ENCODE results near the gene ALDH1L1. TPM values are rescaled to one million over a fixed set of nuclear protein-coding genes. Genes with fewer than 3 reads are reported as not detected.
A peak's percentile ranks its signal among the peaks of the same experiment; 100 is the strongest.
"Not testable (repeated sequence)": the region's sequence is repeated elsewhere in the genome, so short reads cannot be mapped to it uniquely, and the experiment has no call there.

Gene ALDH1L1
- total RNA-seq, 1 experiment from 2014 or later: not detected

DNA sequence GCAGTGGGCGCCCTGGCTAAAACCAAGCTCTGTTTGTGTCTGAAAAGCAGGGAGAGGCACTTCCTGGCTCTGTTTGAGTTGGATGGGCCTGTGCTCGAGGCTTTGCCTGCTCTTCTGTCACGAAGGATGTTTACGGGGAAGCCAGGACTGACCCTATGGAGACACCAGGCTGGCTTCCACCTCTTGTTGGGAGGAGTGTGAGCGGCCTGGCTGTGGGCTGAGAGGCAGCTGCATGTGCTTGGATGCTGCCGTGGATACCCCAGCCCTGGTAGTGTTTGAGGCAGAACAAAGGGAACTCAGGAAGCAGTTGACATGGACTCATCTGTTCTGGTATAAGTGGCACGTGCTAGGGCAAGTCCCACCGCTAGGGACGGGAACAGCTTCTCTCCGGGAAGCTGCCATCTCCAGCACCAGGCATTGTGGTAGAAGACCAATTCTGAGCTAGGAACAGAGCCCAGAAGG is 78.8 kb downstream of the ALDH1L1 start:
- in situ Hi-C loops (cut with HindIII; ENCODE audit: low sequenced_read_pairs): no loop called here
- no peak for DNase-seq (ENCODE audit: low spot score)

DNA sequence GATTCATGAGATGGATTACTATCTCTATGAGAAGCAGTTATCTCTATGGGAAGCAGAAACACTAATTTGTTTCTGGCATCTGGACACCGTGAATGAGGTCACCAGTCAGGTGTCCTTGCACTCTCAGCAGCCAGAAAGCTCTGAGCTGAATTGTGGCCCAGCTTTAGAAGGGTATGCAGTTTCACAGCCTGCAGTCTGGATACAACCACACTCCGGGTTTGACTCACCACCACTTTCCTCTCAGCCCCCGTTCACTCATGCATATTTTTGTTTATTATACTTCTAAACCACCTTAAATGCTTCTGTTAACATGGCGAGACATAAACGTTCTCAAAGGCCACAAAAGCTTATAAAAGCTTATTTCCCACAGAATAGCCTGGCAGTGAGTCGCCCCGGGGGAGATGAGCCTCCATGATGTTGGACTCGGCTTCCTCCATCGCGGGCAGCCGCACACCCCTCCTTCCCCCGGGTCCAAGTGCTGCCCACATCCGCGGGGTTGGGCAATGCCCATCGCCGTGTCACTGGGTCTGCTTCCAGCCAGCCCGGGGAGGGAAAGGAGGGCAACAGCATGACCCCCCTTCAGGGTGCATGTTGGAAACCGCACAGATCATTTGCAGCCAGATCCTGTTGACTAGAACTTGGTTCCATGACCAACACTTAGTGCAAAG is 79.6 kb downstream of the ALDH1L1 start:
- in situ Hi-C loops (cut with HindIII; ENCODE audit: low sequenced_read_pairs): no loop called here
- peak; percentile 70 for DNase-seq (ENCODE audit: low spot score)

DNA sequence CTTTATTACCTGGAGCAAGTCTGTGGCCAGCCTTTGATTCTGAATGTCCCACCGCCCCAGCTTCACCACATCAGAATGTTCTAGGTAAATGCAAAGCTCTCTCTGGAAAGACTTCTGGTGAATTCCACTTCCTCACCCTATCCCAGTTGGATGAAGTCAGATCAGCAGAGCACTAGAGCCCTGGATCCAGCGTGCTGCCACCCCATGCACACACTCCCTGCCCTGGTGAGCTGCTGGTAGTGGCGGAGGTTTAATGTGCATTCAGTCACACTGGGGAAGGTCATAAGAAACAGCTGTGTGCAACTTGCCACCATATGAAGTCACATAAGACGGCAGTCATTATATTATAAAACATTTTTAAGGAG is 80.1 kb downstream of the ALDH1L1 start:
- no peak for DNase-seq (ENCODE audit: low spot score)
- in situ Hi-C loops (cut with HindIII; ENCODE audit: low sequenced_read_pairs): no loop called here

DNA sequence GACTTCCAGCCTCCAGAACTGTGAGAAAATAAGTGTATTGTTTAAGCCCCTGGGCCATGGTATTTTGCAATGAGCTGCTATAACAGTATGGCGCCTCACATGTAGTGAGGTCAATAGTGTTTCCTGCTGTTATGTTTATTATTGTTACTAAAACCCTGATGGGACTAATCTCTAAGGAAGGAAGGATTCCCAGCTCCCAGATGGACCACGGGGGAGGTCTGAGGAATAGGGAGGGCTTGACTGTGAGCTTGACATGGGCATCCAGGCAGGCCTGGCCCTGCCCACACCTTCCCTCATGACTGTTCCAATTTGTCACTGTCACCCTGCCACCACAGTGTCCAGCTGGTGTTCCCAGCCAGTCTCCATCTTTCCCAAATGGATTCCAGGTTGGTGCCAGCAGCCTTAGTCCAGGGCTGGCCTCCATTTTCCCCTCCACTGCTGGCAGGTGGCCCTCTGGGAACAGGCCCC is 82.0 kb downstream of the ALDH1L1 start:
- peak; percentile 90 for DNase-seq (ENCODE audit: low spot score)
- in situ Hi-C loops (cut with HindIII; ENCODE audit: low sequenced_read_pairs): no loop called here

DNA sequence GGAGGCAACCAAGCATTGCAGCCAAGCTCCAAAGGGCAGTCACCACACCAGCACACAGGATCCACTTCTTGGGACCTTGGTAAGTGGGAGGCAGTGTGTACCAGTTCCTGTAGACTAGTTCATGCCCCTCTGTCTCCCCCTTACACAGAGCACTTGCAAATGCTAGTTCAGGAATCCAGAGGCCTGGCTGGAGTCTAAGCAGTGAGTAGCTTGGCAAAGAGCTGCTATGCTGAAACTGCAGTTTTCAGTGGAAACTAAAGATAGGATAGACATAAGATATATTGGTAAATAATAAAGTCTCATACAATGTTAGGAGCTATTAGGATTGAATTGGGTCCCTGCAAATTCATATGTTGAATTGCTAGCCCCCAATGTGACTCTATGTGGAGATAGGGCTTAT is 82.6 kb downstream of the ALDH1L1 start:
- DNase-seq (ENCODE audit: low spot score): no peak
- in situ Hi-C loops (cut with HindIII; ENCODE audit: low sequenced_read_pairs): no loop called here

DNA sequence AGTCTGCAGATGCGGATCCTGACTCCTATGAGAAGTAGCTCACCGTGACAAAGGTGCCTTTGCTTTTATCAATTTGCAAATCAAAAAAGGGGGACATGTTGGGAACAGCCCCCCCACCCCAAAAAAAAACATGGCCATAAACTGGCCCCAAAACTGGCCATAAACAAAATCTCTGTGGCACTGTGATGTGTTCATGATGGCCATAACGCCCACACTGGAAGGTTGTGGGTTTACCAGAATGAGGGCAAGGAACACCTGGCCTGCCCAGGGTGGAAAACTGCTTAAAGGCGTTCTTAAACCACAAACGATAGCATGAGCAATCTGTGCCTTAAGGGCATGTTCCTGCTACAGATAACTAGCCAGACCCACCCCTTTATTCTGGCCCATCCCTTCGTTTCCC is 84.1 kb downstream of the ALDH1L1 start:
- in situ Hi-C loops (cut with HindIII; ENCODE audit: low sequenced_read_pairs); DNase-seq (ENCODE audit: low spot score): not testable (repeated sequence)

DNA sequence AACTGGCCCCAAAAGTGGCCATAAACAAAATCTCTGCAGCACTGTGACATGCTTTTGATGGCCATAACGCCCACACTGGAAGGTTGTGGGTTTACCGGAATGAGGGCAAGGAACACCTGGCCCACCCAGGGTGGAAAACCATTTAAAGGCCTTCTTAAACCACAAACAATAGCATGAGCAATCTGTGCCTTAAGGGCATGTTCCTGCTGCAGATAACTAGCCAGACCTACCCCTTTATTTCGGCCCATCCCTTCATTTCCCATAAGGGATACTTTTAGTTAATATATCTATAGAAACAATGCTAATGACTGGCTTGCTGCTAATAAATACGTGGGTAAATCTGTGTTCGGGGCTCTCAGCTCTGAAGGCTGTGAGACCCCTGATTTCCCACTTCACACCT is 88.3 kb downstream of the ALDH1L1 start:
- DNase-seq (ENCODE audit: low spot score); in situ Hi-C loops (cut with HindIII; ENCODE audit: low sequenced_read_pairs): not testable (repeated sequence)

DNA sequence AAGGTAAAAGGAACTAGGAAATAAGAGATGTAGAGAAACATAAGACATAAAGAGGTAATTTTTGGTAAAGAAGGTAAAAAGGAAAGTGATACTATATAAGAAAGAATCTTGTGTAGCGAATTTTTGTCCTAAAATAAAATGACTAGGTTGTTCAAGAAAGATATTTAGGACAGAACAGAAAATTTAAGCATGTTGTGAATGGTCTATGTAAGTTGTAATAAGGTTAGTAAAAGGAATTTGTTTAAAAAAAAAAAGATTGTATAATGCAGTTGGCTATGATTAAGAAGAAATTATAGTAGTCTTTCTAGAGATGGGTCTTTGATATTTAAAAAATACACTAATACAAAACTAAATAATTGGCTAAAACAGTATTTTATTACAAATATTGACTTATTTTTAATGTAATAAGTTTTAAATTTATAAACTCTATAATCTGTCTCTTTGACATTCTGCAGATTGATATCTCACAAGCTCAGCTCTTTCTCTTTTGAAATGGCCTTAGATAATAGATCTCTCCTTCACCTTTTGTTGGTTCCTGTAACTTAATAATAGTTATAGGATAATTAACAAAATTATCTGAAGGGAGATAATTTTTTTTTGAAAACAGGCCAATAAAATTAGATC is 92.7 kb downstream of the ALDH1L1 start:
- in situ Hi-C loops (cut with HindIII; ENCODE audit: low sequenced_read_pairs): no loop called here
- DNase-seq (ENCODE audit: low spot score): no peak

DNA sequence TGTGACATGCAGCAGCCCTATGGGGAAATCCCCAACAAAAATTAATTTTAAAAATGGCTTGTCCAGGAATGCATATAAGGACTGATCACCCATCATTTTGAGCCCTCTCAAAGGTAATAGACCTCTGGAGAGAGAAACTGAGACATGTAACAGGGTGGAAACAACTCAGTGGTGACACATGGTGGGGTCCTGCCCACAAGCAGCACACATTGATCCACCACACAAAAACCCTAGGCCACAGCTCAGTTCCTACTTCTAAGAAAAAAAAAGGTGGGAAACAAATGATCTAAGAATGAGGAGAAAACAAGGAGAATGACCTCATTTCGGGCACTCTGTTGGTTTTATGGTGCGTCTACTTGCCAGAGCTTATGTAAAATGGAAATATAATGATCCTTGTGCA is 94.5 kb downstream of the ALDH1L1 start:
- DNase-seq (ENCODE audit: low spot score): no peak
- in situ Hi-C loops (cut with HindIII; ENCODE audit: low sequenced_read_pairs): no loop called here

DNA sequence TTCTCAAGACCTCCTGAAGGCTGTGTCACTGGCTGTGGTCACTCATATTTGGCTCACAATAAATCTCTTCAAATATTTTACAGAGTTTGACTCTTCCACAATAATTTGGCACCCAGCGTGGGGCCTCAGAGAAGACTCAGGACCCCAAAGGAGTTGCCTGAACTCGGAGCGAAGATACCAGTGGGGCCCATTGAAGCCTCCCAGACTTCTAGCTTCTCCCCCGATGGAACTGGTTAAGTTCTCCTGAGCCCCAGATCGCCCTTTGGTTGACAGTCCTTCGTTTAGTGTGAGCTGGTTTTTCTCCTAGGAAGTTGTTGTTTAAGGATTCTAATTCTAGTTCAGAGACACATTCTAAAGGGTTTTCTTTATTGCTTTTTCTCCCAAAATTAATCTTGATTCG is 95.1 kb downstream of the ALDH1L1 start:
- in situ Hi-C loops (cut with HindIII; ENCODE audit: low sequenced_read_pairs): no loop called here
- DNase-seq (ENCODE audit: low spot score): no peak

DNA sequence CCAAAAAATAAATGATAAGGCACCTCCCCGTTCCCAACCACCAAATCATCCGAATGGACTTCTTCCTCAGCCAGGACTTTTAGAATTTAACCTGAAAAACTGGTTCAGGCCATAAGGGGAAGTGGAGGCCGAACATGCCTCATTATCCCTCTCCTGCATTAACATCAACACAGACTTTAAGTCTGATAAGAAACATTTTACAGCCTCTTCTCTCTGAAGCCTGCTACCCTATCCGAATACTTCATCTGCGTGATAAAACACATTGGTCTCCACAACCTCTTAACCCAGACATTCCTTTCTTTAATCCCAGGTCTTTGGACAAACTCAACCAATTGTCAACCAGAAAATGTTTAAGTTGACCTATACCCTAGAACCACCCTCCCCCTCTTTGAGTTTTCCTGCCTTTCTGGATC is 95.6 kb downstream of the ALDH1L1 start:
- DNase-seq (ENCODE audit: low spot score): no peak
- in situ Hi-C loops (cut with HindIII; ENCODE audit: low sequenced_read_pairs): no loop called here

DNA sequence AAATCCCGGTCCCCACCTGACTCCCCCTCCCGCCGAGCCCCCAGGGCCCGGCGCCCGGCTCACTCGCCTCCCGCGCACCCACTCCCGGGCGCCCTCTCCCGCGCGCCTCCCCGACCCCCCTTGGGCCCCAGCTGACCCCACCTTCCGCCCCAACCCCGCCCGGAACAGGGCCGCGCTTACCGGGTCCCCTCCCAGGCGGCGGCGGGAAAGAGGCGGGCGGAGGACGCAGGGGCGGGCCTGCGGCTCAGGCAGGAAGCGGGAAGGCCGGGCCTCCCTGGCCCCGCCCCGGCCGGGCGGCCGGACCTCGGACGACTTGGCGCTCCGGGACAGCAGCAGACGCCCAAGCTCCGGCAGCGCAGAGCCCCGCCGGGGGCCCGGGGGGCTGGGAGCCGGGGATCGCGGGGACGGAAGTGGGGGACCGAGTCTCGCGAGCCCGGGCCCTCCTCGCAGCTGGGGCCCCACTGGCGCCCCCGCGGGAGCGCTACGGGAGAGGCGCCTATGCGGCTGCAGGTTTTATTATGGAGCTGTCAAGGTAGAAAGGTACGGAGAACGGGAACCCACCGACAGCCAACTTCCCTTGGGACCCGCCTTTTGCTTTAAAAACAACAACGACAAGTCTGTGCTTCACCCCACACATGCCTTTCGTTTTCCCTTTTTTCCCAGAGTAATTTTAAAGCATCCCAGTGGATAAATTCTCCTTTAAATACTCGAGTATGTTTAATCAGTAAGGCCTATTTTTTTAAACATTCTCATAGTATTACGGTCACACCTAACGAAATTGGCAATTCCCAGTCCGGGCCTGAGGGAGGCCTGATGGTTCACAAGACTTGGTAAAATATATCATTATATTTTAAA is 96.2 kb downstream of the ALDH1L1 start, which contains the start of gene SLC41A3:
SLC41A3 (minus strand) TSS at position 212 of the 855 bp plus-strand sequence. CDS start 15,905 bp downstream, outside the sequence.
- in situ Hi-C loops (cut with HindIII; ENCODE audit: low sequenced_read_pairs): no loop called here
- peak; percentile 85 for DNase-seq (ENCODE audit: low spot score)

DNA sequence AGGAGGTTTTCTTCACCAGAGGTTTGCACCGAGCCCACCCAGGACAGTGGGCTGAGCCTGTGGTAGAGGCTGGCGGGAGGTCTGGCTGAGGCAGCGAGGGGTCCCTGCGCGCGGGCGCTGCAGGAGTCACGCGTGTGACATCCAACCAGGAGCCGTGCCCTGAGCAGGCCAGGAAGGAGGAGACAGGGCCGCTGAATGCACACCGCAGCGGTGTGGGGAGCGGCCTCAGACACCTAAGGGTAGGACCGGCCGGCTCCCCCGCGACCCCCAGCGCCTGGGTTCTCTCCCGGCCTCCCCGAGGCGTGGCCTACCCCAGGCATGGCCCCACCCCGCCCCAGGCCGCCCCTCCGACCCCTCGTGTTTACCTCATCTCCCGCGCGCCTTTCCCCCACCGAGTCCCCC is 96.9 kb downstream of the ALDH1L1 start:
- in situ Hi-C loops (cut with HindIII; ENCODE audit: low sequenced_read_pairs): no loop called here

DNA sequence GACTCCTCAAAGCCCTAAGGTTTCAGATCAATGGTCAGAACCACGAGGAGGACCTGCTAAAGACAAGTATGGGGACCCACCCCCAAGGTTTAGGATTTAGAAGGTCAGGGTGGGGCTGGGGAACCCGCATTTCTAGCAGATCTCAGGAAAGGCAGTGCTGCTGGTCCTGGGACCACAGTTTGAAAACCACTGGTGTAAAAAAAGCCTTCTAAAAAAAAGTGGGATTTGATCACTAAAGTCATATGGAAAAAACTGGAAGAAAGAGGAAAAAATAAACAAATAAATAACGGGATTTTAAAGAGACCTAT is 97.3 kb downstream of the ALDH1L1 start:
- in situ Hi-C loops (cut with HindIII; ENCODE audit: low sequenced_read_pairs): no loop called here
- DNase-seq (ENCODE audit: low spot score): no peak

More for the DNA sequence above, 96.9 kb downstream of the ALDH1L1 start:
- DNase-seq (ENCODE audit: low spot score): peak; percentile 59

DNA sequence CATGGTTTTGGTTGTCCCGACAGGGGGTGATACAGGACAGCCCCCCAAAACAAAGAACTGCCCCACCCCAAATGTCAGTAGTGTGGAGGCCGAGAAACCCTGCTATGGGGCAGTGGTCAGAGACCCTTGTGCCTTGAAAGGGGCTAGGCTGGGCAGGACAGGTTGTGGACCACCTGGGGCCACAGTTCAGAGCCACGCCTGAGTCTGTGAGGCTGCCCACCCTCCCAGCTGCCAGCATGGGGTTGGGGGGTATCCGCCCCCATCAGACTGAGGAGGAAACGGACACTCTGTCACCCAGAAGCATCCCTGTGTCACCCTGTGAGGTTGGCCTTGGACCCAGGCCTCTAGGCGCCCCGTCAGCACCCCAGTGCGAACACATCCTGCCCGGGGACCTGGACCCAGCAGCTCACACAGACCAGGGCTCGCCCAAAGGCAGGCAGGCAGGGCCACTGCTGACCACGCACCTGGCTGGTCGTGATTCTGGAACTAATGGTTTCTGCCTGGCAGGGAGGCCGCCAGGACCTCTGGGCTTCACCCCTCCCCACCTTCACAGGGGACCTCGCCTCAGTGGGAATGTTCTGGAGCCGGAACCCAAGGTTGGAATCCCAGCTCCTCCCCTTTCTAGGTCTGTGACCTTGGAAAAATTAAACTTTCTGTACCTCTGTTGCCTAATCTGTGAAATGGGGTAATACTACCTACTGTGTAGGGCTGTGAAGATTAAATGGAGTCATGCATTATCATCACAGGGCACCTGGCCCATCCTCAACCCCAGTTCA is 97.8 kb downstream of the ALDH1L1 start:
- no peak for DNase-seq (ENCODE audit: low spot score)
- in situ Hi-C loops (cut with HindIII; ENCODE audit: low sequenced_read_pairs): no loop called here

DNA sequence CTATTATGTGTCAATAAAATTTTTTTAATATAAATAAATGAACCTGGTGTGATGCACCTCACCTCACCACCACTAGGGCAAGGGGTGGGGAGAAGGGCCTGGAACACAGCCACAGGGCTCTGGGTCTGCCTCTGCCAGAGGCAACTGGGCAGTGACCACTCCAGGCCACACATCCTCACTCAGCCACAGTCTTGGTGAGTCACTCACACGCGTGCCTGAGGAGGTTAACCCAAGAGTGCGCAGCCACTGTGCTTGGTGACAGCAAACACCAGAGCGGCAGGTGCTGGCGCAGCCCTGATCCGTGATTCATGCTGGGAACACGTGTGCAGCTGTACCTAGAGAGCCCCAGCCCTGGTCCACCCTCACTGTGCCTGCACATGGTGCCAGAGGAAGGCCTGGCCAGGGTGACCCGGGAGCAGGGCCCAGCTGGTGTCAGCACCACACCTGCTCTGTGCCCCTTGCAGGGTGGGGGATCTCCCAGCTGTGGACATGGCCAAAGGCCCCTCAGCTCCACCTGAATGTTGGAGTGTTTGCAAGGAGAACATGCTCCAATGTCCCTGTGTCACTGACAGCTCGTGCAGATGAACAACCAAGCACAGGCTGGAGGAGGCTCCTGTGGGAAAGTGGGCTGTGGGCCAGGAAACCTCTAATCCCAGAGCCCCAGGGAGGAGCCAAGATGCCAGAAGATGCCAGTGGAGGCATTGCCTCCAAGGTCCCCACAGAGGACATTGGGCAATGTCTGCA is 98.6 kb downstream of the ALDH1L1 start:
- DNase-seq (ENCODE audit: low spot score): peak; percentile 75
- in situ Hi-C loops (cut with HindIII; ENCODE audit: low sequenced_read_pairs): no loop called here

DNA sequence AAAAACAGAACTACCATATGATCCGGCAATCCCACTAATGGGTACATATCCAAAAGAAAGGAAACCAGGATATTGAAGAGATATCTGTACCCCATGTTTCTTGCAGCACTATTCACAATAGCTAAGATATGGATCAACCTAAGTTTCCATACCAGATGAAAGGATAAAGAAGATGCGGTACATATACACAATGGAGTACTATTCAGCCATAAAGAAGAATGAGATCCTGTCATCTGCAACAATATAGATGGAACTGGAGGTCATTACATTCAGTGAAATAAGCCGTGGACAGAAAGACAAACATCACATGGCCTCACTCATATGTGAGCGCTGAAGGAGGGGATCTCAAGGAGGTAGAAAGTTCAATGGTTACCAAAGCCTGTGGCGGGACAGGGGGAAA is 99.4 kb downstream of the ALDH1L1 start:
- DNase-seq (ENCODE audit: low spot score): no peak
- in situ Hi-C loops (cut with HindIII; ENCODE audit: low sequenced_read_pairs): no loop called here

DNA sequence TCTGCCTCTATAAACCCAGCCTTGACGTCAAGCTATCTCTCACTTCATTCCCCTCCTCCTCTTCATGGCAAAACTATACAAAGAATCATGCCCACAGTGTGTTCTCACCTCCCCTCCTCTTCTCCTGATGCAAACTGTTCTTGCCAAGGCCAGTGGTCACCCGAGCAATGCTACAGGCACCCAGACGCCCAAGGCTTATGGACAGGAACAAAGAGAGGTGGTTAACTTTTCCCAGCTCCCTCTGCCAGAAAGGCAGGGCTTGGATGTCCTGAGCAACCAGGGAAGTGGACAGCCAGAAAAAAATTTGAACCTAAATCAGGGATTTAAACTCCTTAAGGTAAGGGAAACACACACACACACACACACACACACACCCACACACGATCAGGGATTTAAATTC is 101.5 kb downstream of the ALDH1L1 start:
- no peak for DNase-seq (ENCODE audit: low spot score)
- in situ Hi-C loops (cut with HindIII; ENCODE audit: low sequenced_read_pairs): no loop called here

DNA sequence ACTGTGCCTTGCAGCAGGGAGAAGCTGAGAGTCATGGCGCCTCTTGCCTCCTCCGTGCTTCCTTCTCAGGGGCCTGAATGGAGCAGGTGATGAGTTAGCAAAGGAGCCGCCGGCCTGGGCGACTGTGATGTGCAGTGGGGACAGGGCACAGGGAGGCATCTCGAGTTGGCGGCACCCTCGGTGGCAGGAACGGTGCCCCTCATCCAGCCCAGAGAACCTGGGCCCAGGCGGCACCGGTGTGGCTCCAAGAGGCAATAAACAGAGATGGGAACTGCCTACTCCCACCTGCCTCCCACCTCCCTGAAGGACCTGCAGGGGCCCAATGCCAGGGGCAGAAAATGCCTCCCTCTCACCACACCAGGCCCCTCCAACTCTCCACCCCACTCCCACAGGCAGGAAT is 102.6 kb downstream of the ALDH1L1 start:
- no peak for DNase-seq (ENCODE audit: low spot score)
- in situ Hi-C loops (cut with HindIII; ENCODE audit: low sequenced_read_pairs): no loop called here
